GM12801 (cell line): ENCODE data around the gene KLHL26.

Experiments used
- CTCF ChIP-seq: IDR thresholded peaks from one replicate; pipeline ENCODE4 v1.5.1; 2011; ENCODE audit warnings: control low read depth; ENCODE audit not compliant: insufficient read length; ENCODE audit errors: extremely low read depth

KLHL26 gene

GRCh38 chr19:18617562-18617961, 19.3 kb upstream of the KLHL26 start:
- no peak for TF ChIP-seq CTCF

- no peak for TF ChIP-seq CTCF
These were observed 18.6 kb upstream of the KLHL26 start for GRCh38 chr19:18618236-18618635.

- TF ChIP-seq CTCF, result no peak
These were observed 16.5 kb upstream of the KLHL26 start for GRCh38 chr19:18620311-18620710.

GRCh38 chr19:18620902-18621301, 15.9 kb upstream of the KLHL26 start:
- TF ChIP-seq CTCF, result no peak

- no peak for TF ChIP-seq CTCF
These were observed 9.9 kb upstream of the KLHL26 start for GRCh38 chr19:18626906-18627305.

- TF ChIP-seq CTCF, result no peak
These were observed 7.4 kb upstream of the KLHL26 start for GRCh38 chr19:18629166-18630088.

GRCh38 chr19:18633321-18633720, 3.5 kb upstream of the KLHL26 start:
- no peak for TF ChIP-seq CTCF
